Stimulated activated CD8-positive, alpha-beta memory T cell treated with anti-CD3 and anti-CD28 coated beads, Interleukin-4, amount 100 ng/mL, for 4 hours (primary cell): ENCODE data around the gene GPAM.
"Not testable (repeated sequence)": the region's sequence is repeated elsewhere in the genome, so short reads cannot be mapped to it uniquely, and the experiment has no call there.

ENCODE experiments used
- DNase-seq, 2 donors: peaks; one replicate each; pipeline ENCODE4 v3.0.0-alpha.2; 2020; ENCODE audit warnings: low read depth in 2 of 2, low spot score in 1 of 2

The GPAM gene, protein sequence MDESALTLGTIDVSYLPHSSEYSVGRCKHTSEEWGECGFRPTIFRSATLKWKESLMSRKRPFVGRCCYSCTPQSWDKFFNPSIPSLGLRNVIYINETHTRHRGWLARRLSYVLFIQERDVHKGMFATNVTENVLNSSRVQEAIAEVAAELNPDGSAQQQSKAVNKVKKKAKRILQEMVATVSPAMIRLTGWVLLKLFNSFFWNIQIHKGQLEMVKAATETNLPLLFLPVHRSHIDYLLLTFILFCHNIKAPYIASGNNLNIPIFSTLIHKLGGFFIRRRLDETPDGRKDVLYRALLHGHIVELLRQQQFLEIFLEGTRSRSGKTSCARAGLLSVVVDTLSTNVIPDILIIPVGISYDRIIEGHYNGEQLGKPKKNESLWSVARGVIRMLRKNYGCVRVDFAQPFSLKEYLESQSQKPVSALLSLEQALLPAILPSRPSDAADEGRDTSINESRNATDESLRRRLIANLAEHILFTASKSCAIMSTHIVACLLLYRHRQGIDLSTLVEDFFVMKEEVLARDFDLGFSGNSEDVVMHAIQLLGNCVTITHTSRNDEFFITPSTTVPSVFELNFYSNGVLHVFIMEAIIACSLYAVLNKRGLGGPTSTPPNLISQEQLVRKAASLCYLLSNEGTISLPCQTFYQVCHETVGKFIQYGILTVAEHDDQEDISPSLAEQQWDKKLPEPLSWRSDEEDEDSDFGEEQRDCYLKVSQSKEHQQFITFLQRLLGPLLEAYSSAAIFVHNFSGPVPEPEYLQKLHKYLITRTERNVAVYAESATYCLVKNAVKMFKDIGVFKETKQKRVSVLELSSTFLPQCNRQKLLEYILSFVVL

DNA sequence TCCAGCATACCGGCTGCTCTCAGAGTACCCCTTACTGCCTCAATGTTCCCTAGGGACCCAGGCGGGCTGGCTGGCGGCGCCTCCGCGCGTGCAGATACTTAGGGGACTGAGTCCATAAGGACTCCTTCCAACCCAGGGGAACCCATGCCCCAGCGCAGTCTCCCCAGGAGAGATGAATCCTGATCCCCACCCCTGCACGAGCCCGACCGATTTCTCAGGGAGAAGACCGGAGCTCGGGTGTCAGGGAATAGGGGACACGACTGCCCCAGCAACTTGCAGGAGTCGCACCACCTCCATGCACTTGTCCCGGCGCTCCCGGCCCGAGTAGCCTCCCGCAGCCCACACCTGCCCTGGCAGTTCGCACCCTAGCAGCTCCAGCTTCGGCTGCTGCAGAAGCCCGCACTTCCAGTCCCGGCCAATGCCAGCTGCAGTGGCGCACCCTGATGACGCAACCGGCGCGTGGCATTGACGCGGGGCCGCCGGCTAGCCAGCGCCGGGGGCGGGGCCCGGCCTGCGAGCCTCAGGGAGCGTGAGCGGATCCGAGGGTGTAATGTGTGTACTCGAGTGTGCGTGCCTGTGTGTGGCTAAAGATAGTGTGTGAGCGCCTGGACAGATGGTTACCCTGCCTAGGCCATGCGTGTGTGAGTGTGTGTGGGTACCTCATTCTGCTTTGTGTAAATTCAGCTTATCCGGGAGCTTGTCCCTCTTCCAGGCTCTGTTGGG is at the start of gene GPAM:
GPAM (minus strand) TSS at position 437 of the 723 bp plus-strand sequence. CDS start 1,981 bp downstream, outside the sequence.
- peak; percentile 94 to 100 for DNase-seq

DNA sequence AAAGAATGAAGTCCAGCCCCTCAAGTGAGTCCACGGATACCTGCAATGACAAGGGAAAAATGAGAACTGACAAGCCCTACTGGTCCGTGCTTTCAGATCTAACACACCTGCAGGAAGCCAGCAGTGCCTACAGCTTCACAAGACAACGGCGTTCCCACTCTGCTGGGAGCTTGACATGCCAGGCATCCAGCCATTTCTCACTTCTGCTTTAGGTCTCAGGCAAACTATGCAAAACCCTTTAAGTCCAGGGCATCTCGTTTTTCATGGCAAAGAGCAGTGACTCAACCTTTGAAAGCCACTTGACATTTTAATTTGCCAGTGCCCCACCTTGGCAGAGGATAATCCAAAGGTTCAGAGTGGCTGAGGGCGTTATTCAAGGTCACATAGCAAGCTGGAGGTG is 49.1 kb upstream of the GPAM start:
- no peak for DNase-seq

DNA sequence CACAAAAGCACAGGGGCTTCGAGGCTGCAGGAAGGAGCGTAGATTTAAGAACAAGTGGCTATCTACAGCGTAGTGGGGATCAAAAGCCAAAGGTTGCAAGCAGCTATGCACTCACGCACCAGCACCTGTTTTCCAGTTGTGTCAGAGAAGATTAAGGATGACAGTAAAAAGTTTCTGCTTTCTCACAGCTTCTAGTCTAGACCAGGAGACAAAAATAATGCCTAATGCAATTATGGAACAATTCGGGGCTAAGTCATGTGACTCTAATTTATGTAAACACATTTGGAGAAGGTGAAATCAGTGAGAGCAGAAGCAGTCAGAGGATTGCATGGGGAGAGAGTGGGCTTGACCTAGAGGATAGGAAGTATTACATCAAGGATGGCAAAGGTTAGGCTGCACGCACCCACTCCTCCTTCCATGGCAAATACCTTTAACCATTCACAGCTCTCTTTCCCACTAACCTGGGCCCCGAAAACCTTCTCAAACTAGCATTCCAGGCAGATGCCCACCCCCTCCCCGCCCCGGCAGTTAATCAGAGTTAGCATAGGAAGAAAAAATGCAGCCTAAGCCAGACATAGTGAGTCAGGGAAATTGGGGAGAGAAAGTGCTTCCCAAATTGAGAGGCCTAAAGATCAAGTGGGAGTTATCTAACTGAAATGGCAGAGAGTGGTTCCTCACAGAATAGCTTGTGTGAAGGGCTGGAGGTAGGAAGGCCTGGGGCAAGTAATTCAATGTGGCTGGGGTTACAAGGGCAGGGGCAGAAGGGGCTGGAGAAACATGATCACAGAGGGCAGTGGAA is 48.2 kb upstream of the GPAM start:
- no peak for DNase-seq

DNA sequence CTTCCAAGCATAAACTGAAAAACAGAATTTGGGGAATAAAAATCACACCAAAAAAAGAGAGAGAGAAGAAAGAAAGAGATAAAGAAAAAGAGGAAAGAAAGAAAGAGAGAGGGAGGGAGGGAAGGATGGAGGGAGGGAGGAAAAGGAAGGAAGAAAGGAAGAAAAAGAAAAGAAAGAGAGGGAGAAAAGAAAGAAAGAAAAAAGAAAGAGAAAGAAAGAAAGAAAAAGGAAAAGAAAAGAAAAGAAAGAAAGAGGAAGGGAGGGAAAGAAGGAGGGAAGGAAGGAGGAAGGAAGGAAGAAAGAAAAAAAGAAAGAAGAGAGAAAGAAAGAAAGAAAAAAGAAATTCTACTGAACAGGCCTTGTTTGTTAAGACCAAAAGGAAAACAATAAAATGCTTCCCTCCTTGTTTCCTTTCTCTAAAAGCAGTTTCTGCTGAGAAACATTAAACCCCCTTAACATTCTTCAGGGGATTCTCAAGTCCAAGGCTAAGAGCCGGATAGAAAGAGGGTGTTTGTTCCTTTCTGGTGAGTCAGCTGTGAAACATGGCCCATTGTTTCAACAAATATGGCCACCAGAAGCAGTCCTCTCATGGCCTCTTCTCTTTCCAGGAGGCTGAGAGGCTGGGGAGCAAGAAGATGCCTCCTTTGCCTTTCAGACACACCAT is 46.9 kb upstream of the GPAM start:
- DNase-seq = no peak

DNA sequence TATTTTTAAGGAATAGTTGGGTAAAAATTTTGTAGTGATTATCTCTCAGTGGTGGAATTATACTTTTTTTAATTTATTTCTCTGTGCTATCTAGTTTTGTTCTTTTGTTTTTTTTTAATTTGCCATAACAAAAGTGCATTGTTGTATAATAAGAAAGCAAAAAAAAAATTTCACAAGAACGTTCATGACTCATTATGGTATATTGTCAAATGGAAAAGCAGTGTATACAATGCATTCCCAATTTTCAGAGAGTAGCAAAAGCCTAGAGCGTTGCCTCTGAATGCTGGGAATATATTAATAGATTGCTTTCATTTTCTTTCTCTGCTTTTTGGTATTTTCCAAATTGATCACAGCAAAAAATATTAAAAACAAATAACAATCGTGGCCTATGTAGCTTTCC is 46.3 kb upstream of the GPAM start:
- no peak for DNase-seq

DNA sequence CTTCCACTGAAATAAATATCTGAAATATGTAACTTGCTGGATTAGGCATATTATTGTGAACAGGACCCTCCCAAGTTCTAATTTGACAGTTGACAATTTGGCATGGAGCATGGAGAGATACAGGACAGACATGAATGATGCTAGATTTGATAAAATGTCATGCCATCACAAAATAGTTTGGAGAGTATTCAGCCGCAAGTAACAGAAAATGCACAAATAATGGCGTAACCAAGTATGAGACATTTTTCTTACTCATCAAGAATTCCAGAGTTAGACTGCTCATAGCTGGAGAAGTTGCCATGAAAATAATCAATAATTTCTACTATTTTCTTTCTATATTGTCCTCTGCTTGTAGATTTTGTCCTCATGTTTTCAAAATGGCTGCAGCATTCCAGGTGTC is 45.5 kb upstream of the GPAM start:
- no peak for DNase-seq

DNA sequence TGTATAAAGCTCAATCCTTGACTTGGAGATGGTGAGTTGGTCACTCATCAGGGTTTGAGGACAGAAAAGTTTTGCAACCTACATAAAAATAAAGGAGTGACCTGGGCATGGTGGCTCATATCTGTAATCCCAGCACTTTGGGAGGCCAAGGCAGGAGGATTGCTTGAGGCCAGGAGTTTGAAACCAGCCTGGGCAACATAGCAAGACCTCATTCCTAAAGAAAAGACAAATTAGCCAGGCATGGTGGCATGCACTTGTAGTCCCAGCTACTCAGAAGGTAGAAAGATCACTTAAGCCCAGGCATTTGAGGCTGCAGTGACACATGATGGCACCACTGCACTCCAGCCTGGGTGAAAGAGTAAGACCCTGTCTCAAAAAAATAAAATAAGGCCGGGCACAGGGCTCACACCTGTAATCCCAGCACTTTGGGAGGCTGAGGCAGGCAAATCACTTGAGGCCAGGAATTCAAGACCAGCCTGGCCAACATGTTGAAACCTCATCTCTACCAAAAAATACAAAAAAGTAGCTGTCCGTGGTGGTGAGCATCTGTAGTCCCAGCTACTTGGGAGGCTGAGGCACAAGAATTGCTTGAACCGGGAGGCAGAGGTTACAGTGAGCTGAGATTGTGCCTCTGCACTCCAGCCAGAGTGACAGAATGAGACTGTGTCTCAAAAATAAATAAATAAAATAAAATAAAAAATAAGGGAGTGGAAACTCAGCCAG is 45.0 kb upstream of the GPAM start:
- not testable (repeated sequence) for DNase-seq

DNA sequence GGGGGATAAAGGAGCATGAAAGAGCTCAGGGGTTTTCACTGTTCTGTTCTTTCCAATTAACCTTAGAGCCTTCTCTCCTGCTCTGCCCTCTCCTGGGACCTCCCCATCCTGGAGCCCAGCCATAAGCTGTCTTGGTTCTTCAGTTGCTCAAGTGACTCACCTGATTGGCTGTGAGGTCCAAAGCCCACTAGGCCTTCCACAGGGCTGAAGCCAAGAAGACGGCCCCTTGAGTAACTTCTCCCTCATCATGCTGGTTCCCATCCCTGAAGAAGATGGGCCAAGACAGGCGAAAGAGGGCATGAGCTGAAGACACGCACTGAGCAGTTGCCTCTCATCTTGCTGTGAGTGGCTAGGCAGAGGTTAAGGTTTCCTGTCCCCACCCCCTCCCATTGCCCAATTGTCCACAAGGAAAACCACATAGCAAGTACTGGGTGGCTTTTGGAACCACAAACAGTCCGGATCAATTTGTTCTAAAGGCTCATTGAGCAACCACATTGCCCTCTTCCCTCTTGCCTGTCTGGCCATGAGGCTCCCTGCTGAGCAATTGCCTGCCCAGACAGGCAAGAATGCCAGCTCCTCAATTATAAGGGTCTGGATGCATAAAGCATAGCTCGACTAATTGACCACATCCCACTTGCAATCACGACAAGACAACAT is 43.9 kb upstream of the GPAM start:
- no peak for DNase-seq

DNA sequence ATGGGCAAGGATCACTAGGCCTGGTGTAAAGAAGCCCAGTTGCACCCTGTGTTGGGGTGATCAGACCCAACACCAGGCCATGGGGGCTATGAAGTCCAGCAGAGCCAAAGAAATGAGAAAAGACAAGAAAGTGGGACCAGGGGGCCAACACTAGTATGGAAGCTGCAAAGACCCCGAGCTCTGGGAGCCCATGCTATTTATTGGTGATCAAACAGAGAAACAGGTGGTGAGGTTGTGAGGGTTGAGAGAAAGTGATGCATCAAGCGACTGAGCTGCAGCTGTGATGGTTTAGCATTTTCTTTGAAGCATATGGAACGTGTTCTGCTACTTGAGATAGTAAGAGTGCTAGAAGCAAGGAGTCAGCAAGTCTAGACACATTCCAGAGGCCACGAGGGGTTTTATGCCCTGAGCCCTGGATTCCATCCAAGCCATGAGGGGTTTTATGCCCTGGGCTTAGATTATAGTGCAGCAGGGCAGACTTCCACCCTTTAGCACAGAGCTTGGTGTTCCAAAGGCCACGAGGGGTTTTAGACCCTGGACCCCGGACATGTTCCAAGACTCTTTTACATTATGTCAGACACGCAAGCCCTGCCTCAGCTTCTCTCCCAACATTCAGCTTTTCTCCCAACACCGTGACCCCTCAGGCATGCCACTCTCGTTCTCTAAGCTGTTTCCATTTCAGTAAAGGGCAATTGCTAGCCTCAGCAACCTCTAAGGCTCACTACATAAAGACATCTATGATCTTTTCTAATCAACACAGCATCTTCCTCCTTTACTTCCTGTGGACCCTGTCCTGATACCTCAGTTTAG is 43.1 kb upstream of the GPAM start:
- DNase-seq = no peak

DNA sequence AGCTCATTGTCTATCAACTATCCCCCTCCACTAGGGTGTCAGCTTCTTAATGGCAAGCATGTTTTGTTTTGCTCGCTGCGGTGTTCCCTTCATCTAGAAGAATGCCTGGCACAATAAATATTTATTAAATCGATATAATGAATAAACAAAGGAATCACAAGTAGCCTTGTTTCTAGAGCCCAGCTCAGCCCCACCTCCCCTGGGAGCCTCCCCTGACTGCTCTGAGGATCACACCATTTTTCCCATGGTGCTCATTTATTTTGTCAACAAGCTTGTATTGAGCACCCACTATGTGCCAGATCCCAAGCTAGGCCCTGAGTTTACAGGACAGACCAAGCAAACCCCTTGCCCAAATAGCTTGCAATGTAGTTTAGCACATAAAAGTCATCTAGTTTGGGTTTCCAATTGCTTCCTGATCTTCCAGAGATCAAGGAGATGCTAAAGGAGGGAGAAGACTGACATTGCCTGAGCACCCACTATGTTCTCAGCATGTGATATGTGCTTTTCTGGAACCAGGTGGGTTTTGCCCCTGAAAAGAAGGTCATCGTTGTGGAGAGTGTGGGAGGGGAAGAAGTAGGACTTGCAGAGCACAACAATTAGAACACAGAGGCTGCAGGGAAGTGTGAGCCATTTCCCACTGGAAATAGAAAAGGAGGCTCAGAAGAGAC is 42.3 kb upstream of the GPAM start:
- DNase-seq = no peak

DNA sequence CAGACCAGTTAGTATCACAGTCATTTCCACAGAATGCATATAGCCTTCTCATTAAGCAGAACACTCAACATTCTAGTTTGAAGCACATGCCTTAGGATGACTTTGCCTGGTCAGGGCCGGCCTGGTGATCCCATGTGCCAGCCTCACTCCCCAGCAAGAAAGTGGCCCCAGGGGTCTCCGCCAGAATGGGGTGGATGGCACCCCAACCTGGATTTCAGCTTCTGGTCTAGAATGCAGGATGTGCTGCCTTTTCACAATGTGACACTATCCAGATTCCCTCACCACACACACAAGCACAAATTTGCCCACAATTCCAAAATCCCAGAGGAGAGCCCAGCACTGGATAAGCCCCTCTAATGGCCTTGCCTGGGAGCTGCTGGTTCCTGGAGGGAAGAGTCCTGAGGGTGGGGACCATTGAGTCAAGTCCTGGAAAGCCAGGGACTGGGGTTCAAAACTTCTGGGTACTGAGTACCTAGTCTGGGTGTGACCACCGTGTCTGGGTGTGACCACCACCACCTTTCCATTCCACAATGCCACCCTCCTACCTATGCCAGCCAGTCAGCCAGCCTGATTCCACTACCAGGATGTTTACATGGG is 41.5 kb upstream of the GPAM start:
- DNase-seq = no peak

DNA sequence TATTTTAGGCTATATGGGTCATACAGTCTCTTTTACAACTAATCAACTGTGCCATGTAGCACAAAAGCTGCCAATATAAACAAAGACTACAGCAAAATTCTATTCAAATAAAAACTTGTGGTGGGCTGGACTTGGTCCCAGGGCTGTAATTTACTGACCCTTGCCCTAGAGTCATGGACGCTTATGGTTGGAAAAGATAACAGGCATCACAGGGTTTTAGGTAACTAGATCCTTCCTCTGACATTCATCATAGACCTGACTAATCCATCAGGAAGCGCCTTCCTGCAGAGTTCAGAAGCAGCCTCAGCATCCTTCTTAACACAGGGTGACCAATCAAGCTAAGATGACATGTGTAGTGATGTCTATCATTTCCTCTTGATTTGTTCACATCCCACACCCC is 40.2 kb upstream of the GPAM start:
- no peak for DNase-seq

DNA sequence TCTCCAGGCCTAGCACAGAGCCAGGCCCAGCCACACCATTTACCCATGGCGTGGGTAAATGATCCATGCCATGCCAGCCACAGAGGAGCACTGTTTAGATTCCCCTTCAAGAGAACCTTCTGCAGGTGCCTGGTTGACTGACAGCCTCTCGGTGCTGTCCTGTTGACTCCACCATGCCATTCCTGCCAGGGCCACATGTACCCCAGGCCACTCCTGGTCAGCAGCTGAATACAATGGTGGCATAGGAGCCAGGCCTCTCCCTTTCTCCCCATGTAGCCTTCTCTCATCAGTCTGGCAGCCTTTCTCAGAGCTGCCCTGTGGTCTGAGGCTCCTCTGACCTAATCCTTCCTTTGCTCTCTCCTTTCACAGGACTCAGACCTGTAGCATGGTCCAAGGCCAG is 39.2 kb upstream of the GPAM start:
- DNase-seq = no peak

DNA sequence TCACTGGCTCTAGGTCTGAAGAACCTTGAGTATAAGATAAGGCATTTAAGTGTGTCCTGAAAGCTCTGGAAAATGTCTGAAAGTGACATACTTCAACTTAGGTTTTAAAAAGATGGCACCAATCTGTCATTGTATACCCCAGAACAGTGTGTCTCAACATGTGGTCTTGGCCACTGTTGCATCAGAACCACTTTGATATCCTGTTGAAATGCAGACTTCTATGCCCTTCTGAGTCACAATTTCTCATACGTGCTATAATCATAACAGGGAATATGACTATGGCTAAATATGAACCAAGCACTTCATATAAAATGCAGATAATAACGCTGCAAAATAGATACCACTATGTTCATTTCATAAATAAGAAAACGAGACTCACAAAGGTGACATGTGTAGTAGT is 38.0 kb upstream of the GPAM start:
- DNase-seq = no peak

DNA sequence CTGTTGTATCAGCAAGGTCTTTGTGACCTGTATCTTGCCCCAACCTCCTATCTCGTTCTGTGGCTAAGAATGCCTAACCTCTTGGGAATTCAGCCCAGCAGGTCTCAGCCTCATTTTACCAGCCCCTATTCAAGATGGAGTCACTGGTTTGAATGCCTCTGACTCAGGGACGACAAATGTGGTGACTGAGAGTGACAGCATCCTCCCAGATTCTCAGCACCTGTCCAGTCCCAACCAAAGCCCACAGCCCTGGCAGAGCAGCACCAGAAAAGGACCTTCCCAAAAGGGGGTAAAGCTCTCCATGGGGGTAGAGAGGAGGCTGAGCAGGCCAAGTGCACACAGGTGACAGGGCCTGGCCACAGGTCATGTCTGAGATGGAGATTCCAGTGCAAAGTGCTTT is 35.4 kb upstream of the GPAM start:
- no peak for DNase-seq

DNA sequence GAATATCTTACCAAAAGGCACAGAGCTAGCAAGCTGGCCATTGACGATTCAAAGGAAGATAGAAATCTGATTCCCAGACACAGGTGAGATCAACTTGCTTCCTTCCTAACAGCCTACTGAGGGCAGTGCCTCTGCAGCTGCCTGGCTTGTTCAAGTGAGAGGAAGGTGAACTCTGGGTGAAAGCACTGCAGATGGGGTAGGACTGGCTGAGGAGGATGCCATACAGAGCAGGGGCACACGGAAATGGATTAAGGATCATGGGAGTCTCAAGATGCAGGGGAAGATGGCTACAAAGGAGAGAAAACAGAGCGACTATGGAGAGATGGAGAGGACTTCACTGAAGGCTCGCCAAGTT is 34.4 kb upstream of the GPAM start:
- DNase-seq = no peak

DNA sequence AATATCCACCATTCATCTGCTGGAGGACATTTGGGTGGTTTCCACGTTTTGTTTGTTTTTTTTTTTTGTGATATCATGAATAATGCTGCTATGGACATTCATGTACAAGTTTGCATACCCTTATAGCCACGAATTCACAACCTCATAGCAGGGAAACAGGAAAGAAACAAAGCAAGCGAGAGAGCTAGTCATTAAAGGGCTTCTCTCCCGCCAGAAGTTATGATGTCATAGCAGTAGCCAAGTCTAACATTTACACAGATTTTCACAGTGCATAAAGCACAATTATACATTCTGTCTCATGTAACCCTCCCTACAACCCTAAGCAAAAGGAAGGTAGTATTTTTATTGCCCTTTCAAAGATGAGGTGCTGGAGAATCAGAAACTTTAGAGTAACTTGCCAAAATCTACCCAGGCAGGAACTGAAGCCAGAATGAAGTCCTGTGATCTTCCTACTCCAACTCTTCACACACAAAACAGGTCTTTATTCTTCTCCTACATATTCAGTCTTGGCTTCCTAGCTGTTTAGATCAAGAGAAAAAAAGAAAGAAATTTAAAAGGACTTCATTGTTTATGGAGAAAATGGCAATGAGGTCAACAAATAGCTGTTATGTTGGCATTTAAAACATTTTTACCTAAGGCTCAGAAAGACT is 33.9 kb upstream of the GPAM start:
- DNase-seq = no peak
